HK-2 (cell line): Measurements from ENCODE around the gene PREP.

Experiments used
- DNase-seq: peaks from one replicate; pipeline ENCODE4 v3.0.0-alpha.2; 2018; ENCODE audit not compliant: unreplicated experiment

Gene PREP

GRCh38 chr6:105308840-105309239 lies 94.0 kb downstream of the PREP start:
- DNase-seq = no peak

- no peak for DNase-seq
Observed at GRCh38 chr6:105305521-105305920, 97.4 kb downstream of the PREP start.

- no peak for DNase-seq
Observed at GRCh38 chr6:105304825-105305224, 98.1 kb downstream of the PREP start.

- no peak for DNase-seq
Observed at GRCh38 chr6:105304366-105304765, 98.5 kb downstream of the PREP start.

- DNase-seq = no peak
Observed at GRCh38 chr6:105302617-105303128, 100.2 kb downstream of the PREP start.

GRCh38 chr6:105301756-105302616 lies 100.9 kb downstream of the PREP start:
- DNase-seq = no peak

- no peak for DNase-seq
Observed at GRCh38 chr6:105301072-105301503, 101.8 kb downstream of the PREP start.

- DNase-seq = no peak
Observed at GRCh38 chr6:105300090-105300489, 102.8 kb downstream of the PREP start.

GRCh38 chr6:105294129-105294528 lies 108.8 kb downstream of the PREP start:
- no peak for DNase-seq

GRCh38 chr6:105292689-105293339 lies 110.1 kb downstream of the PREP start:
- no peak for DNase-seq

GRCh38 chr6:105291525-105291924 lies 111.4 kb downstream of the PREP start:
- DNase-seq = no peak

- no peak for DNase-seq
Observed at GRCh38 chr6:105282631-105283585, 120.0 kb downstream of the PREP start.

- no peak for DNase-seq
Observed at GRCh38 chr6:105280033-105280432, 122.8 kb downstream of the PREP start.

- DNase-seq = no peak
Observed at GRCh38 chr6:105279463-105279862, 123.4 kb downstream of the PREP start.

GRCh38 chr6:105278813-105279212 lies 124.1 kb downstream of the PREP start:
- DNase-seq = no peak

- no peak for DNase-seq
Observed at GRCh38 chr6:105278035-105278434, 124.8 kb downstream of the PREP start.

GRCh38 chr6:105276374-105276773 lies 126.5 kb downstream of the PREP start:
- DNase-seq = no peak

GRCh38 chr6:105275542-105275941 lies 127.3 kb downstream of the PREP start:
- DNase-seq = no peak

- no peak for DNase-seq
Observed at GRCh38 chr6:105274678-105275077, 128.2 kb downstream of the PREP start.

- no peak for DNase-seq
Observed at GRCh38 chr6:105273589-105273988, 129.3 kb downstream of the PREP start.

- DNase-seq = no peak
Observed at GRCh38 chr6:105272786-105273185, 130.1 kb downstream of the PREP start.

GRCh38 chr6:105270511-105270910 lies 132.4 kb downstream of the PREP start:
- no peak for DNase-seq
